ENCODE data around the gene SOX5.

DNA sequence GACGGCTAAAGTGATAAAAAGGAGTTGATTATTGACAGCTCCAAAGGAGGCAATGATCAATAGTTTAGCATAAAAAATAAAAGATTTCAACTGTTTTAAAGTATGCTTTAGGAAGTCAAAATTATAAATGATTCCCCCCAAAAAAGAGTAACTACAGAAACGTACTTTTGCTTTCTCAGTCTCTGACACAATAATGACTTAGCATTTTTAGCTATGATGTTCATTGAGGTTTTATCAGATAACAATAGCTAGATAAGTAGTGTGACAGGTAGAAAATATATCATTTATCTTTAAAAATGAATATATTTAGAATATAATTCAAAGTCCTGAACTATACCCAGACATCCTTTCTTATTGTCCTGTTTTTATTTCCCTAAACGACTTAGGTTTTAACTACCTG lies 352.9 kb downstream of the SOX5 start:
- TF ChIP-seq, protein P1, sequence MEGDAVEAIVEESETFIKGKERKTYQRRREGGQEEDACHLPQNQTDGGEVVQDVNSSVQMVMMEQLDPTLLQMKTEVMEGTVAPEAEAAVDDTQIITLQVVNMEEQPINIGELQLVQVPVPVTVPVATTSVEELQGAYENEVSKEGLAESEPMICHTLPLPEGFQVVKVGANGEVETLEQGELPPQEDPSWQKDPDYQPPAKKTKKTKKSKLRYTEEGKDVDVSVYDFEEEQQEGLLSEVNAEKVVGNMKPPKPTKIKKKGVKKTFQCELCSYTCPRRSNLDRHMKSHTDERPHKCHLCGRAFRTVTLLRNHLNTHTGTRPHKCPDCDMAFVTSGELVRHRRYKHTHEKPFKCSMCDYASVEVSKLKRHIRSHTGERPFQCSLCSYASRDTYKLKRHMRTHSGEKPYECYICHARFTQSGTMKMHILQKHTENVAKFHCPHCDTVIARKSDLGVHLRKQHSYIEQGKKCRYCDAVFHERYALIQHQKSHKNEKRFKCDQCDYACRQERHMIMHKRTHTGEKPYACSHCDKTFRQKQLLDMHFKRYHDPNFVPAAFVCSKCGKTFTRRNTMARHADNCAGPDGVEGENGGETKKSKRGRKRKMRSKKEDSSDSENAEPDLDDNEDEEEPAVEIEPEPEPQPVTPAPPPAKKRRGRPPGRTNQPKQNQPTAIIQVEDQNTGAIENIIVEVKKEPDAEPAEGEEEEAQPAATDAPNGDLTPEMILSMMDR (IDR thresholded peaks at IDR 0.05), result no peak
- no peak for TF ChIP-seq POLR2A (IDR thresholded peaks at IDR 0.05)

Data from right lobe of liver (tissue), 4 donors.